ENCODE data around the gene CHAF1A. TPM values are rescaled to one million over a fixed set of nuclear protein-coding genes. Genes with fewer than 3 reads are reported as not detected.

Gene CHAF1A
- total and polyA plus RNA-seq, 10 donors: 3.8 to 17.9 (median 10.0) TPM

DNA sequence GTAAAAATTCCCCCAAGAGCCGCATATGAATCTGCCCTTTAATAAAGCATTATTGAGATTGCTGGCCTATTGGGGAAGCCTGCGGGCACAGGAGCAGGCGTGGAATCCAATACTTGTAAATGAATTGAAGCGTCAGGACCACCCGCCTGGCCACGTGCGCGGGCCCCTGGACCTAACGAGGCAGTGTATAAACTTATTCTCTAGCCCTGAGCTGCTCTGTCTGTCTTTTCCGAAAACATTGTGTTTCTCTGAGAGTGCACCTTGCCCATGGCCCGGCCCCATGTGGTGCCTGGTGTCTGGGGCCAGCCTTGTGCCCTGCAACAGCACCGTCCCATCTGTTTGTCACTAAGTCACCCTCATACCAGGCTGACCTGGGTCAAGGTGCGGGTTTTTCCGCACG lies 40.7 kb downstream of the CHAF1A start:
- Histone ChIP-seq H3K4me1 (peaks cover 0 to 10% (median 3%) of the 10 kb centered on the region in 6 donors), H3K27me3 (replicated peaks in 1 of 7) (no peaks in the 10 kb centered on the region), H3K9me3 (no peaks in the 10 kb centered on the region), H3K27ac (no peak overlapping the region), H3K4me3 (no peak overlapping the region), H3K36me3 (peaks cover 3 to 85% (median 45%) of the 10 kb centered on the region in 6 donors)
- no peak for DNase-seq
- TF ChIP-seq POLR2A (IDR thresholded peaks at IDR 0.05) (no peak), POLR2AphosphoS5 (IDR thresholded peaks at IDR 0.05) (no peak)
- TF ChIP-seq, protein P1, sequence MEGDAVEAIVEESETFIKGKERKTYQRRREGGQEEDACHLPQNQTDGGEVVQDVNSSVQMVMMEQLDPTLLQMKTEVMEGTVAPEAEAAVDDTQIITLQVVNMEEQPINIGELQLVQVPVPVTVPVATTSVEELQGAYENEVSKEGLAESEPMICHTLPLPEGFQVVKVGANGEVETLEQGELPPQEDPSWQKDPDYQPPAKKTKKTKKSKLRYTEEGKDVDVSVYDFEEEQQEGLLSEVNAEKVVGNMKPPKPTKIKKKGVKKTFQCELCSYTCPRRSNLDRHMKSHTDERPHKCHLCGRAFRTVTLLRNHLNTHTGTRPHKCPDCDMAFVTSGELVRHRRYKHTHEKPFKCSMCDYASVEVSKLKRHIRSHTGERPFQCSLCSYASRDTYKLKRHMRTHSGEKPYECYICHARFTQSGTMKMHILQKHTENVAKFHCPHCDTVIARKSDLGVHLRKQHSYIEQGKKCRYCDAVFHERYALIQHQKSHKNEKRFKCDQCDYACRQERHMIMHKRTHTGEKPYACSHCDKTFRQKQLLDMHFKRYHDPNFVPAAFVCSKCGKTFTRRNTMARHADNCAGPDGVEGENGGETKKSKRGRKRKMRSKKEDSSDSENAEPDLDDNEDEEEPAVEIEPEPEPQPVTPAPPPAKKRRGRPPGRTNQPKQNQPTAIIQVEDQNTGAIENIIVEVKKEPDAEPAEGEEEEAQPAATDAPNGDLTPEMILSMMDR (IDR thresholded peaks at IDR 0.05 in 8 of 11, conservative IDR thresholded peaks at IDR 0.05 in 3 of 11): no peak
- WGBS, 5 donors: 91 to 98% (median 95%) methylated on average over 15 of the region's 15 CpGs
- intact Hi-C loops (cut with DNase I; ENCODE audit: low total_unique reads): no loop called here

DNA sequence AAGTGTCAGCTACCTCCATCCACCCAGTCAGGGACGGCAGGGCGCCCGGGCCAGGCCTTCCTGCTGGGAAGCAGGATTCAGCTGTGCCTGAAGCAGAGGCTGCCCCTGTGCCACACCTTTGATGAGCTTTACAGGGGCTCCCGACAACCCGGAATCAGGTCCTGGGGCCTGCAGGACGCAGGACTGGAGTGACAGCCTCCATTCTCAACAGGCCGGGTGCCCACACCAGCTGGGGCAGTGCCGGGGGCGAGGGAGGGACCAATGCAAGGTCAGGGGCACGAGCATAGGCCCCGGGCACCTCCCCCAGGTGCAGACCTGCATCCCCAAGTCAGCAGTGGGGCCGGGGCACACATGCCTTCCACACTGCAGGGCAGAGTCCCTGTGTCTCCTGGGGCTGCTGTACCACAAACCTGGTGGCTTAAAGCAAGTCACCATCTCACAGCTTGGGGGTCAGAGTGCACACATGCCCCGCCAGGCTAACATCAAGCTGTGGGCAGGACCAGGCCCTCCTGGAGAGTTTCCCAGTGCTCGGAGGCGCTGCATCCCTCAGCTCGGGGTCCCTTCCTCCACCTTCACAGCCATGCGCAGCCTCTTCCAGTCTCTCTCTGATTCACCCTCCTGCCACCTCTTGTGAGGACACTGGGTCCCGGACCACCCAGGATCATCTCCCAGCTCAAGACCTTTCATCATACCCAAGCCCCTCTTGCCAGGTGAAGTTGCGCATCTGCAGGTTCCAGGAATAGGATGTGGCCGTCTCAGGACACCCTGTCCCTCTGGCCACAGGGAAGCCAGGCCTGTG lies 41.7 kb downstream of the CHAF1A start:
- Histone ChIP-seq H3K9me3 (no peaks in the 10 kb centered on the region), H3K27ac (no peak overlapping the region), H3K36me3 (peaks cover 6 to 85% (median 55%) of the 10 kb centered on the region in 6 donors), H3K4me3 (no peak overlapping the region), H3K4me1 (peaks cover 0 to 10% (median 3%) of the 10 kb centered on the region in 6 donors), H3K27me3 (replicated peaks in 1 of 7) (no peaks in the 10 kb centered on the region)
- peak in 1 of 3 donors; percentile 59 for TF ChIP-seq POLR2AphosphoS5 (IDR thresholded peaks at IDR 0.05)
- TF ChIP-seq POLR2A (IDR thresholded peaks at IDR 0.05): no peak
- intact Hi-C loops (cut with DNase I; ENCODE audit: low total_unique reads): no loop called here
- WGBS, 5 donors: 80 to 87% (median 85%) methylated on average over 10 to 20 of the region's 20 CpGs
- DNase-seq: no peak

DNA sequence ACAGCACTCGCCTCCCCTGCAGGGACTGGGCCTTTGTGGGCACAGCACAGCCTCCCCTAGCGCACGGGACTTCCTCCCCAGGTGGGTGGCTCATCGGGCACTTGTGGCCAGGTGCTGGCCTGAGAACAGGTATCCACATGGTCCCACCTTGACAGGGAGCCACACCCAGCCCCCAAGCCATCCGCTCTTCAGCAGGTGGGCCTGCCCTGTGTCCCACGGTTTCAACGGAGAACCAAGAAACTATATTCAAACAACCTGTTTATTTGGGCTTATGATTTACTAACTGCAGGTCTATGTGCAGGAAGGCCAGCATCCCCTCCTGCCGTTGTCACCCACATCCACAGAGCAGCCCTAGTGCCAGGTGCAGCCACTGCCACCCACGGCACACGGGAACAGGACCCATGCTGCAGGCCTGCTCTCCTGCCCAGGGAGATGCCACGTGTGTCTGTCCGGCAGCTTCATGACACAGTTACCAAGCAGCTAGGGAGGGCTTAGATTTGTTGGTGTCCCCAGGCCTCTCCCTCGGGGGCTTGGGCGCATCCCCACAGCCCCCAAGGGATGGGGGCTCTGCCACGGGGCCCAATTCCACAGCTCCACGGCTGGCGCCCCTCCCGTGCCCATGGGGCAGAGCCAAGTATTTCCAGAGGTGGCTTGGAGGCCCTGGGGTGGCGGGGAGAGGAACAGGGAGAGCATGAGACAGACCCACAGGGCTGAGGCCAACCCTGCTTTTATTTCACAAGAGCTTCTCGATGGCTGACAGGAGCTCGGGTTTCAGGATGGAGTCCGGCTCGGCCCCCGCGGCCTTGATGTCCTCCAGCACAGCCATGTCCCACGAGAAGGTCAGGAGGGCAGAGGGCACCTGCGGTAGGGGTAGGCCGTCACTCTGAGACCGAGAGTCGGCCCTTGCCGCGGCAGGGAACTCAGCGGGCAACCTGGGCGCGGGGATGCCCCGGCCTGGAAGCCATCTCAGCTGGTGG lies 42.6 kb downstream of the CHAF1A start:
- WGBS, 5 donors: 76 to 89% (median 84%) methylated on average over 23 to 36 of the region's 36 CpGs
- intact Hi-C loops (cut with DNase I; ENCODE audit: low total_unique reads): no loop called here
- TF ChIP-seq POLR2A (IDR thresholded peaks at IDR 0.05) (no peak), POLR2AphosphoS5 (IDR thresholded peaks at IDR 0.05) (peak in 1 of 3 donors; percentile 58)
- TF ChIP-seq, protein P1 (IDR thresholded peaks at IDR 0.05 in 8 of 11, conservative IDR thresholded peaks at IDR 0.05 in 3 of 11): no peak
- Histone ChIP-seq H3K4me3 (no peak overlapping the region), H3K9me3 (no peaks in the 10 kb centered on the region), H3K27me3 (replicated peaks in 1 of 7) (no peaks in the 10 kb centered on the region), H3K4me1 (peaks cover 0 to 10% (median 3%) of the 10 kb centered on the region in 6 donors), H3K27ac (no peak overlapping the region), H3K36me3 (peaks cover 6 to 85% (median 64%) of the 10 kb centered on the region in 6 donors)
- no peak for DNase-seq

DNA sequence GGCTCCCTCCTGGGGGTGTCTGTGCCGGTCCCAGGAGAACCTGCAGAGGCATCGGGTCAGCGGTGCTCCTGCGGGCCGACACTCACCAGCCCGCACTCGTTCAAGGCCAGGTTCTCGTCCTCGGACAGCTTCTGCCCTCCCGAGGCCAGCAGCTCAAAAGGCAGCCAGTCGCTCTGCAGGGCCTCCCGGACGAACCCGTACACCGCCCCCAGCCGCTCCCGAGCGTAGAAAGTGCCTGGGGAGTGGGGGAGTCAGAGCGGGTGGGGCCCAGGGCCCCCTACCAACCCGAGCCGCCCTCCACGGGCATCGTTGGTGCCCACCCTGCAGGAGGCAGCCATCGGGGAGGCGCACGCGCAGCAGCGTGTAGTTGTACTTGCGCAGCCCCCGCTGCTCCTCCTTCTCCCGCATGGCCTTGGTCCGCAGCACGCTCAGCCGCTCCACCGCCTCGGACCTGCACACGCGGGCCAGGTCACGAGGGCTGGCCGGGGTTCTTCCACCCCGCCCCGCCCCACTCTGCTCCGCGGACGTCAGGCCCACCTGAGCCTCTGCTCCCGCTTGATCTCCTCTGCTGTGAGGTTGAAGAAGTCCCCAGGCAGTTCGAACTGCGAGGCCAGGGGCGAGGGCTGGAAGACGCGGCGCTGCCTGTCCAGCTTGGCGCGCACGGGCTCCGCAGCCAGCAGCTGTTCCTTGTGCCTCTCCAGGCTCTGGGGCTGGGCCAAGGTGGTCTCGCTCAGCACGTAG lies 43.7 kb downstream of the CHAF1A start:
- Histone ChIP-seq H3K36me3 (peaks cover 6 to 85% (median 73%) of the 10 kb centered on the region in 6 donors), H3K4me1 (peaks cover 0 to 10% (median 3%) of the 10 kb centered on the region in 6 donors), H3K4me3 (no peak overlapping the region), H3K9me3 (no peaks in the 10 kb centered on the region), H3K27me3 (replicated peaks in 1 of 7) (no peaks in the 10 kb centered on the region), H3K27ac (no peak overlapping the region)
- TF ChIP-seq, protein P1 (IDR thresholded peaks at IDR 0.05 in 8 of 11, conservative IDR thresholded peaks at IDR 0.05 in 3 of 11): no peak
- TF ChIP-seq POLR2A (IDR thresholded peaks at IDR 0.05) (no peak), POLR2AphosphoS5 (IDR thresholded peaks at IDR 0.05) (peak in 2 of 3 donors; percentile 32 to 56)
- intact Hi-C loops (cut with DNase I; ENCODE audit: low total_unique reads): no loop called here
- no peak for DNase-seq
- 93 to 97% (median 94%) methylated on average over 38 to 58 of the region's 58 CpGs for WGBS, 5 donors
